Heart right ventricle (tissue), 16 donors: ENCODE results near the gene LMNTD1. TPM values are rescaled to one million over a fixed set of nuclear protein-coding genes. Genes with fewer than 3 reads are reported as not detected.
A peak's percentile ranks its signal among the peaks of the same experiment; 100 is the strongest.

Experiments
- ATAC-seq, 8 donors: fragments of 200-7000 bp; cut with Tn5 transposase; one replicate each; pipeline ENCODE4 v1.9.1; 2020; ENCODE audit warnings: mild to moderate bottlenecking in 8 of 8, moderate library complexity in 8 of 8, moderate number of reproducible peaks in 1 of 8
- DNase-seq, 2 donors: peaks; one replicate each; pipeline ENCODE4 v3.0.0-alpha.2; 2020
- H3K27ac ChIP-seq, 10 donors: fragments of 200-600 bp; sonication (generic) in 2 of 10; one replicate each; pipeline versions ENCODE4 v1.5.0 to v1.8.0; 2020 to 2022; ENCODE audit warnings: mild to moderate bottlenecking in 3 of 10
- H3K27me3 ChIP-seq, 7 donors: fragments of 200-600 bp; one replicate each; pipeline ENCODE4 v1.8.0; 2021 to 2022; ENCODE audit warnings: mild to moderate bottlenecking in 2 of 7
- H3K36me3 ChIP-seq, 9 donors: fragments of 200-600 bp; sonication (generic) in 1 of 9; one replicate each; pipeline versions ENCODE4 v1.5.0 to v1.8.0; 2020 to 2022; ENCODE audit warnings: mild to moderate bottlenecking in 2 of 9
- H3K4me1 ChIP-seq, 9 donors: fragments of 200-600 bp; sonication (generic) in 1 of 9; one replicate each; pipeline versions ENCODE4 v1.5.0 to v1.8.0; 2020 to 2022; ENCODE audit warnings: mild to moderate bottlenecking in 4 of 9
- H3K4me3 ChIP-seq, 10 donors: fragments of 200-600 bp; sonication (generic) in 2 of 10; one replicate each; pipeline versions ENCODE4 v1.5.0 to v1.8.0; 2020 to 2022; ENCODE audit warnings: mild to moderate bottlenecking in 7 of 10, moderate library complexity in 2 of 10
- H3K9me3 ChIP-seq, 11 donors: fragments of 200-600 bp in 10 of 11; sonication (generic) in 2 of 11; one replicate each; pipeline versions ENCODE4 v1.5.0 to v1.8.0; 2013 to 2022; ENCODE audit warnings: mild to moderate bottlenecking in 2 of 11, control low read depth in 1 of 11, moderate library complexity in 1 of 11
- WGBS, 2 donors: extraction: QIAGEN DNeasy Blood & Tissue Kit; methylation state at CpG; one replicate each; pipeline ENCODE4 v1.1.7; 2013; ENCODE audit warnings: inconsistent platforms in 1 of 2; 5-methylcytosine and 5-hydroxymethylcytosine counted together
- intact Hi-C, 10 donors: fragments of 100-400 bp; cut with DNase I; formaldehyde crosslinking; loops; one replicate each; pipeline versions ENCODE4 v1.11.1 to v1.14.2; 2022
- polyA plus RNA-seq, 2 donors: library from polyadenylated mRNA; stranded (reverse); fragments of 200-250 nt; gene quantifications; one replicate each; pipeline ENCODE4 v1.2.3, GENCODE V29; 2013
- total RNA-seq, 10 donors: library from RNA; stranded (reverse); fragmentation: NEBNext Ultra II Directional in 3 of 10; extraction: Animal tissue kit (Norgen Biotek cat#: 25700) in 3 of 10; gene quantifications; one replicate each; pipeline versions ENCODE4 v1.2.1 to v1.2.4, GENCODE V29; 2021 to 2023
- TF ChIP-seq, protein P1 (sequence below), 9 donors: fragments of 200-600 bp; sonication (generic) in 2 of 9; IDR thresholded peaks; one replicate each; pipeline versions ENCODE4 v1.5.0 to v1.8.0; 2021 to 2022; ENCODE audit warnings: antibody characterized with exemption in 9 of 9, mild to moderate bottlenecking in 5 of 9, moderate library complexity in 1 of 9
- donor health status: Arrhythmogenic right ventricular cardiomyopathy.
- donor health status: ischemic (EF 13 %, LVEDD 7.1; RV severe dilation, severe dysfunction).
- donor health status: healthy with polysubstance abuse.
- donor health status: DM: no; HTN: yes; CAD: no.
- donor health status: DM: no; HTN: no; CAD: no.
- donor health status: ischemic (EF 25% LVEDD 6.9; RV normal size, moderate dysfunction).
- donor health status: ischemic (EF 25% LVEDD 5.7; RV mildly dilated, moderate dysfunction).
- donor health status: healthy.
- donor health status: DM: yes; HTN: yes; CAD: no.
- donor health status: Ischemic cardiomyopathy.
- donor health status: ischemic (EF 35%, LVEDD 5.7; RV mildly dilated, moderate dysfunction).
- donor health status: nonischemic (EF 11% LVEDD 7.7; RV severe dilation, severe dysfunction).
- donor health status: DM: yes; HTN: yes; CAD: no.
- donor health status: PGD.
- donor health status: ischemic (EF 29% LVEDD 5.4; RV normal size, mild dysfunction).
- donor health status: nonischemic (EF 23%, LVEDD 6.1; RV moderate dilation, normal function).

Gene LMNTD1
- total and polyA plus RNA-seq, 12 donors = not detected

GRCh38 chr12:25438638-25439037 is 114.4 kb downstream of the LMNTD1 start:
- no peak overlapping the region for H3K4me3 ChIP-seq
- no peak for DNase-seq
- H3K27ac ChIP-seq = no peak overlapping the region
- 84 to 94% methylated on average over 1 of the region's 1 CpG for WGBS, 2 donors
- intact Hi-C loops = loop anchor here in 8 of 10 donors (5.0 to 10.0 kb wide), 8 partner anchors 519 to 1266 kb away; partner anchors contain the start of gene RASSF8 (in 1 of the 8)
- no peaks in the 10 kb centered on the region for H3K27me3 ChIP-seq
- ATAC-seq = no peak
- H3K9me3 ChIP-seq = no peaks in the 10 kb centered on the region
- no peaks in the 10 kb centered on the region for H3K36me3 ChIP-seq
- peaks cover 0 to 5% (median 0%) of the 10 kb centered on the region in 9 donors for H3K4me1 ChIP-seq
- TF ChIP-seq, protein P1, sequence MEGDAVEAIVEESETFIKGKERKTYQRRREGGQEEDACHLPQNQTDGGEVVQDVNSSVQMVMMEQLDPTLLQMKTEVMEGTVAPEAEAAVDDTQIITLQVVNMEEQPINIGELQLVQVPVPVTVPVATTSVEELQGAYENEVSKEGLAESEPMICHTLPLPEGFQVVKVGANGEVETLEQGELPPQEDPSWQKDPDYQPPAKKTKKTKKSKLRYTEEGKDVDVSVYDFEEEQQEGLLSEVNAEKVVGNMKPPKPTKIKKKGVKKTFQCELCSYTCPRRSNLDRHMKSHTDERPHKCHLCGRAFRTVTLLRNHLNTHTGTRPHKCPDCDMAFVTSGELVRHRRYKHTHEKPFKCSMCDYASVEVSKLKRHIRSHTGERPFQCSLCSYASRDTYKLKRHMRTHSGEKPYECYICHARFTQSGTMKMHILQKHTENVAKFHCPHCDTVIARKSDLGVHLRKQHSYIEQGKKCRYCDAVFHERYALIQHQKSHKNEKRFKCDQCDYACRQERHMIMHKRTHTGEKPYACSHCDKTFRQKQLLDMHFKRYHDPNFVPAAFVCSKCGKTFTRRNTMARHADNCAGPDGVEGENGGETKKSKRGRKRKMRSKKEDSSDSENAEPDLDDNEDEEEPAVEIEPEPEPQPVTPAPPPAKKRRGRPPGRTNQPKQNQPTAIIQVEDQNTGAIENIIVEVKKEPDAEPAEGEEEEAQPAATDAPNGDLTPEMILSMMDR (IDR thresholded peaks at IDR 0.05) = no peak

GRCh38 chr12:25436206-25437030 is 116.7 kb downstream of the LMNTD1 start:
- no peak overlapping the region for H3K27ac ChIP-seq
- intact Hi-C loops = loop anchor here (2.0 to 10.0 kb wide), 9 partner anchors 521 to 1268 kb away; partner anchors contain the start of gene RASSF8 (in 1 of the 10)
- ATAC-seq (peak in 6 of 8 donors; percentile 52 to 74 (median 56)), DNase-seq (peak in 1 of 2 donors; percentile 40)
- H3K27me3 ChIP-seq = no peaks in the 10 kb centered on the region
- no peaks in the 10 kb centered on the region for H3K9me3 ChIP-seq
- peaks cover 0 to 5% (median 0%) of the 10 kb centered on the region in 9 donors for H3K4me1 ChIP-seq
- H3K4me3 ChIP-seq = peak overlapping the region in 6 of 10 donors; percentile 19 to 50 (median 40)
- H3K36me3 ChIP-seq = no peaks in the 10 kb centered on the region
- 38 to 41% methylated on average over 9 of the region's 9 CpGs for WGBS, 2 donors
- TF ChIP-seq, protein P1 (IDR thresholded peaks at IDR 0.05) = peak; percentile 56 to 92 (median 83)

DNA sequence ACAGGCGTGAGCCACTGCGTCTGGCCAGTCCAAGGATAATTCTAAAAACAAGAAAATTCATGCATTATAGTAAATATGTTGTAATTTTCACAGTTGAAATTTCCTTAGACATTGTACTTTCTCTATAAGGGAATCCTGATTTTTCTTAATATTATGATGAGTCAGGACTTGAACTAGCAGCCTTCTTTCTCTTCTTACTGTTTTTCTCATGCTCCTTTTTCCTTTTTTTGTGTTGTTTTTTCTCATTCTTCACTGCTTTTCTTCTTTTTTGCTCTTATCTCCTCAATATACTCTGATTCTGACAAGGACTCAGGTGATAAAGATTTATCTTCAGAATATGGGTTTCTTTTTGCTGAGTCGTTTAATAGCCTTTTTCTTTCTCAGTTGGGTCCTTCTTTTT is 117.7 kb downstream of the LMNTD1 start:
- no peak overlapping the region for H3K27ac ChIP-seq
- no peaks in the 10 kb centered on the region for H3K36me3 ChIP-seq
- H3K9me3 ChIP-seq = no peaks in the 10 kb centered on the region
- 80 to 85% methylated on average over 3 of the region's 3 CpGs for WGBS, 2 donors
- no peak overlapping the region for H3K4me3 ChIP-seq
- no peak for DNase-seq
- no peaks in the 10 kb centered on the region for H3K27me3 ChIP-seq
- intact Hi-C loops = loop anchor here in 8 of 10 donors (5.0 to 10.0 kb wide), 8 partner anchors 522 to 1269 kb away; partner anchors contain the start of gene RASSF8 (in 1 of the 8)
- TF ChIP-seq, protein P1 (IDR thresholded peaks at IDR 0.05) = no peak
- H3K4me1 ChIP-seq = peaks cover 0 to 5% (median 0%) of the 10 kb centered on the region in 9 donors
- ATAC-seq = no peak

GRCh38 chr12:25434515-25434914 is 118.6 kb downstream of the LMNTD1 start:
- Histone ChIP-seq H3K4me3 (no peak overlapping the region), H3K27ac (no peak overlapping the region), H3K36me3 (no peaks in the 10 kb centered on the region), H3K9me3 (no peaks in the 10 kb centered on the region), H3K27me3 (no peaks in the 10 kb centered on the region), H3K4me1 (peaks cover 0 to 5% (median 0%) of the 10 kb centered on the region in 9 donors)
- no peak for DNase-seq
- TF ChIP-seq, protein P1 (IDR thresholded peaks at IDR 0.05) = no peak
- 63 to 66% methylated on average over 3 of the region's 3 CpGs for WGBS, 2 donors
- no peak for ATAC-seq
- intact Hi-C loops = loop anchor here in 3 of 10 donors (10.0 kb wide), 3 partner anchors 590 to 1270 kb away; no protein-coding TSS in a partner anchor
